Measurements from ENCODE around the gene ZCCHC24.
"Not testable (repeated sequence)": the region's sequence is repeated elsewhere in the genome, so short reads cannot be mapped to it uniquely, and the experiment has no call there.

GRCh38 chr10:79337783-79338469 is 107.5 kb downstream of the ZCCHC24 start:
- TF ChIP-seq CTCF (IDR thresholded peaks at IDR 0.05; ENCODE audit: control extremely low read depth in 1 of 3, insufficient read depth in 1 of 3, low read depth in 1 of 3, low read length in 3 of 3); MAX (IDR thresholded peaks at IDR 0.05); SIN3A (conservative IDR thresholded peaks at IDR 0.05 in 1 of 2, IDR thresholded peaks at IDR 0.05 in 1 of 2; ENCODE audit: low read depth in 1 of 2, low read length in 2 of 2); POLR2AphosphoS5 (IDR thresholded peaks at IDR 0.05; ENCODE audit: low read depth, low read length); EZH2 (IDR thresholded peaks at IDR 0.05; ENCODE audit: low read depth, low read length, severe bottlenecking); NRF1 (IDR thresholded peaks at IDR 0.05; ENCODE audit: low read depth, low read length); YY1 (IDR thresholded peaks at IDR 0.05; ENCODE audit: low read depth, low read length); SRF (IDR thresholded peaks at IDR 0.05; ENCODE audit: low read depth, low read length); KDM1A (IDR thresholded peaks at IDR 0.05; ENCODE audit: borderline replicate concordance, low read length): not testable (repeated sequence)
